DND-41 (cell line): ENCODE data around the gene TSHZ3.

Source experiments
- ATAC-seq: fragments of 200-7000 bp; cut with Tn5 transposase; 3 replicates; pipeline ENCODE4 v1.9.1; 2021; ENCODE audit warnings: low read depth; ENCODE audit not compliant: insufficient read depth
- DNase-seq: peaks from one replicate; pipeline ENCODE4 v3.0.0-alpha.2; 2020
- H2AFZ ChIP-seq: 2 replicates; pipeline ENCODE4 v1.6.0; 2012; ENCODE audit warnings: low read depth, low read length
- H3K27ac ChIP-seq: 2 replicates; pipeline ENCODE4 v1.5.1; 2012; ENCODE audit warnings: low read length, inconsistent platforms
- H3K27me3 ChIP-seq: fragments of 200-600 bp; sonication (generic); 2 replicates; pipeline ENCODE4 v1.6.0; 2012; ENCODE audit warnings: low read length, mild to moderate bottlenecking, inconsistent platforms; ENCODE audit not compliant: insufficient read depth, poor library complexity
- H3K36me3 ChIP-seq: 2 replicates; pipeline ENCODE4 v1.5.1; 2012; ENCODE audit warnings: low read length, inconsistent platforms; ENCODE audit not compliant: insufficient read depth
- H3K4me1 ChIP-seq: 2 replicates; pipeline ENCODE4 v1.5.1; 2012; ENCODE audit warnings: mild to moderate bottlenecking, low read length; ENCODE audit not compliant: insufficient read depth
- H3K4me2 ChIP-seq: 2 replicates; pipeline ENCODE4 v1.6.0; 2012; ENCODE audit warnings: mild to moderate bottlenecking, moderate library complexity, low read length, inconsistent platforms; ENCODE audit not compliant: insufficient read depth
- H3K4me3 ChIP-seq, 2 experiments: fragments of 200-600 bp in 1 of 2; shearing (Covaris generic) in 1 of 2; 2 replicates each; pipeline ENCODE4 v1.5.1; 2012 to 2016; ENCODE audit warnings: inconsistent platforms in 2 of 2, low read length in 2 of 2, mild to moderate bottlenecking in 2 of 2, low read depth in 1 of 2, moderate library complexity in 1 of 2
- H3K79me2 ChIP-seq: 2 replicates; pipeline ENCODE4 v1.6.0; 2012; ENCODE audit warnings: low read length, inconsistent platforms; ENCODE audit not compliant: insufficient read depth
- H3K9ac ChIP-seq: 2 replicates; pipeline ENCODE4 v1.6.0; 2012; ENCODE audit warnings: low read depth, mild to moderate bottlenecking, inconsistent platforms, low read length, moderate library complexity
- H3K9me3 ChIP-seq: 2 replicates; pipeline ENCODE4 v1.5.1; 2012; ENCODE audit warnings: low read length, moderate library complexity, mild to moderate bottlenecking, inconsistent platforms; ENCODE audit not compliant: insufficient read depth, severe bottlenecking
- H4K20me1 ChIP-seq: 2 replicates; pipeline ENCODE4 v1.6.0; 2012; ENCODE audit warnings: low read length; ENCODE audit not compliant: insufficient read depth
- CTCF ChIP-seq: IDR thresholded peaks from 2 replicates; pipeline ENCODE4 v1.5.1; 2012; ENCODE audit warnings: borderline replicate concordance, low read length, moderate library complexity, mild to moderate bottlenecking; ENCODE audit not compliant: poor library complexity, severe bottlenecking; ENCODE audit errors: extremely low read depth
- EZH2 ChIP-seq: IDR thresholded peaks from 3 replicates; pipeline ENCODE4 v1.6.1; 2012; ENCODE audit warnings: borderline replicate concordance, low read depth, mild to moderate bottlenecking, moderate library complexity, low read length, inconsistent platforms; ENCODE audit not compliant: severe bottlenecking

Gene TSHZ3

GRCh38 chr19:31254180-31254551 lies 95.1 kb downstream of the TSHZ3 start:
- Histone ChIP-seq H3K9ac (no peak overlapping the region), H3K27ac (no peak overlapping the region), H3K27me3 (no peaks in the 10 kb centered on the region), H2AFZ (no peak overlapping the region), H3K9me3 (no peaks in the 10 kb centered on the region), H3K79me2 (no peaks in the 10 kb centered on the region), H3K4me2 (no peak overlapping the region), H4K20me1 (peaks cover 2% of the 10 kb centered on the region; the same call in 1 of the 2 replicates), H3K36me3 (no peaks in the 10 kb centered on the region), H3K4me3 (no peak overlapping the region), H3K4me1 (no peaks in the 10 kb centered on the region)
- TF ChIP-seq CTCF: no peak
- no peak for TF ChIP-seq EZH2
- no peak for DNase-seq
- ATAC-seq: no peak

GRCh38 chr19:31253526-31254179 lies 95.6 kb downstream of the TSHZ3 start:
- no peaks in the 10 kb centered on the region for H3K79me2 ChIP-seq
- no peak overlapping the region for H3K9ac ChIP-seq
- peaks cover 2% of the 10 kb centered on the region; the same call in 1 of the 2 replicates for H4K20me1 ChIP-seq
- ATAC-seq: no peak
- H3K27ac ChIP-seq: no peak overlapping the region
- DNase-seq: no peak
- no peaks in the 10 kb centered on the region for H3K9me3 ChIP-seq
- no peak for TF ChIP-seq CTCF
- no peak for TF ChIP-seq EZH2
- H2AFZ ChIP-seq: no peak overlapping the region
- no peak overlapping the region for H3K4me2 ChIP-seq
- H3K4me3 ChIP-seq: no peak overlapping the region
- no peaks in the 10 kb centered on the region for H3K4me1 ChIP-seq
- H3K27me3 ChIP-seq: no peaks in the 10 kb centered on the region
- no peaks in the 10 kb centered on the region for H3K36me3 ChIP-seq

DNA sequence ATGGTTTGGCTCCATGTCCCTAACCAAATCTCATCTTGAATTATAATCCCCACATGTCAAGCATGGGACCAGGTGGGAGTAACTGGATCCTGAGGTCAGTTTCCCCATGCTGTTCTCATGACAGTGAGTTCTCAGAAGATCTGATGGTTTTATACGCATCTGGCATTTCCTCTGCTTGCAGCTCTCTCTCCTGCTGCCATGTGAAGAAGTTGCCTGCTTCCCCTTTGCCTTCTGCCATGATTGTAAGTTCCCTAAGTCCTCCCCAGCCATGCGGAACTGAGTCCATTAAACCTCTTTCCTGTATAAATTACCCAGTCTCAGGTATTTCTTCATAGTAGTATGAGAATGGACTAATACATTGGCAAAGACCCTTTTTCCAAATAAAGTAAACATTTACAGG lies 96.8 kb downstream of the TSHZ3 start:
- no peaks in the 10 kb centered on the region for H3K4me1 ChIP-seq
- H4K20me1 ChIP-seq: peaks cover 2% of the 10 kb centered on the region; the same call in 1 of the 2 replicates
- no peak overlapping the region for H3K4me2 ChIP-seq
- no peak overlapping the region for H3K9ac ChIP-seq
- H3K9me3 ChIP-seq: no peaks in the 10 kb centered on the region
- H2AFZ ChIP-seq: no peak overlapping the region
- H3K36me3 ChIP-seq: no peaks in the 10 kb centered on the region
- no peak overlapping the region for H3K4me3 ChIP-seq
- no peaks in the 10 kb centered on the region for H3K79me2 ChIP-seq
- DNase-seq: no peak
- H3K27me3 ChIP-seq: no peaks in the 10 kb centered on the region
- TF ChIP-seq CTCF (no peak), EZH2 (no peak)
- H3K27ac ChIP-seq: no peak overlapping the region
- ATAC-seq: no peak
